AG09309 (cell line): Measurements from ENCODE around the gene ZNF18.
A peak's percentile ranks its signal among the peaks of the same experiment; 100 is the strongest.
"Not testable (repeated sequence)": the region's sequence is repeated elsewhere in the genome, so short reads cannot be mapped to it uniquely, and the experiment has no call there.

Experiments used
- DNase-seq: peaks from one replicate; pipeline ENCODE4 v3.0.0-alpha.2; 2010; ENCODE audit warnings: low read depth
- H3K4me3 ChIP-seq: 2 replicates; pipeline ENCODE4 v1.5.1; 2011; ENCODE audit warnings: mild to moderate bottlenecking, low read depth, low read length, moderate library complexity; ENCODE audit not compliant: control insufficient read depth
- CTCF ChIP-seq: IDR thresholded peaks from 2 replicates; pipeline ENCODE4 v1.5.1; 2011; ENCODE audit warnings: mild to moderate bottlenecking, low read depth, low read length, inconsistent platforms; ENCODE audit not compliant: insufficient read depth, control insufficient read depth; ENCODE audit errors: missing control alignments

Gene ZNF18

GRCh38 chr17:11969565-11969964 lies 27.7 kb downstream of the ZNF18 start:
- TF ChIP-seq CTCF = no peak
- DNase-seq = no peak
- no peak overlapping the region for H3K4me3 ChIP-seq

GRCh38 chr17:11954936-11955335 lies 42.3 kb downstream of the ZNF18 start:
- no peak for TF ChIP-seq CTCF
- DNase-seq = no peak

GRCh38 chr17:11953924-11954323 lies 43.4 kb downstream of the ZNF18 start:
- TF ChIP-seq CTCF = no peak
- DNase-seq = no peak
- no peak overlapping the region for H3K4me3 ChIP-seq

More at GRCh38 chr17:11954936-11955335, 42.3 kb downstream of the ZNF18 start:
- H3K4me3 ChIP-seq = no peak overlapping the region

GRCh38 chr17:11952610-11953009 lies 44.7 kb downstream of the ZNF18 start:
- no peak for DNase-seq

GRCh38 chr17:11950771-11951519 lies 46.3 kb downstream of the ZNF18 start:
- no peak overlapping the region for H3K4me3 ChIP-seq
- TF ChIP-seq CTCF = no peak

More at GRCh38 chr17:11952610-11953009, 44.7 kb downstream of the ZNF18 start:
- no peak overlapping the region for H3K4me3 ChIP-seq
- TF ChIP-seq CTCF = no peak

GRCh38 chr17:11949571-11949970 lies 47.7 kb downstream of the ZNF18 start:
- H3K4me3 ChIP-seq, DNase-seq: not testable (repeated sequence)

More at GRCh38 chr17:11950771-11951519, 46.3 kb downstream of the ZNF18 start:
- DNase-seq = no peak

GRCh38 chr17:11948789-11949188 lies 48.5 kb downstream of the ZNF18 start:
- H3K4me3 ChIP-seq = peak overlapping the region; percentile 3
- TF ChIP-seq CTCF = no peak
- peak; percentile 54 for DNase-seq
